NCI-H82 (cell line): ENCODE data around the gene ST6GALNAC4.
A peak's percentile ranks its signal among the peaks of the same experiment; 100 is the strongest.

Source experiments
- DNase-seq: peaks from one replicate; lab custom pipeline; 2025; lab: John Stamatoyannopoulos, UW

The ST6GALNAC4 gene

GRCh38 chr9:127913682-127914081 is 3.2 kb downstream of the ST6GALNAC4 start:
- DNase-seq, result no peak

- no peak for DNase-seq
These were observed 4.0 kb downstream of the ST6GALNAC4 start for GRCh38 chr9:127912882-127913281.

- DNase-seq, result no peak
These were observed 4.5 kb downstream of the ST6GALNAC4 start for GRCh38 chr9:127912296-127912695.

- DNase-seq, result peak; percentile 69
These were observed 6.1 kb downstream of the ST6GALNAC4 start for GRCh38 chr9:127910613-127911205.

- DNase-seq, result no peak
These were observed 7.0 kb downstream of the ST6GALNAC4 start for GRCh38 chr9:127909839-127910273.

GRCh38 chr9:127908660-127908926 is 8.2 kb downstream of the ST6GALNAC4 start:
- DNase-seq, result no peak

GRCh38 chr9:127907867-127908659 is 8.8 kb downstream of the ST6GALNAC4 start:
- DNase-seq, result no peak

- DNase-seq, result no peak
These were observed 11.1 kb downstream of the ST6GALNAC4 start for GRCh38 chr9:127905788-127906191.

GRCh38 chr9:127905004-127905728 is 11.7 kb downstream of the ST6GALNAC4 start:
- DNase-seq, result no peak

- DNase-seq, result no peak
These were observed 12.3 kb downstream of the ST6GALNAC4 start for GRCh38 chr9:127904561-127905003.

GRCh38 chr9:127903557-127904475 is 13.0 kb downstream of the ST6GALNAC4 start:
- peak; percentile 49 for DNase-seq

- peak; percentile 78 for DNase-seq
These were observed 17.5 kb downstream of the ST6GALNAC4 start, which contains the start of gene ST6GALNAC6 for GRCh38 chr9:127899128-127899943. TSS of gene ST6GALNAC6 (minus strand) at chr9:127899603. CDS start at chr9:127897981, 1,622 bp downstream.

- DNase-seq, result peak; percentile 36
These were observed 18.3 kb downstream of the ST6GALNAC4 start for GRCh38 chr9:127898433-127899127.

- peak; percentile 79 for DNase-seq
These were observed 19.6 kb downstream of the ST6GALNAC4 start for GRCh38 chr9:127897193-127897692.

GRCh38 chr9:127896395-127897192 is 20.2 kb downstream of the ST6GALNAC4 start:
- DNase-seq, result no peak

- no peak for DNase-seq
These were observed 21.0 kb downstream of the ST6GALNAC4 start for GRCh38 chr9:127895811-127896210.

- DNase-seq, result no peak
These were observed 23.4 kb downstream of the ST6GALNAC4 start for GRCh38 chr9:127893392-127893791.

GRCh38 chr9:127892831-127893230 is 24.0 kb downstream of the ST6GALNAC4 start:
- no peak for DNase-seq

GRCh38 chr9:127890053-127890452 is 26.8 kb downstream of the ST6GALNAC4 start:
- DNase-seq, result no peak
